Measurements from ENCODE around the gene LPIN3.

- TF ChIP-seq, protein P1, sequence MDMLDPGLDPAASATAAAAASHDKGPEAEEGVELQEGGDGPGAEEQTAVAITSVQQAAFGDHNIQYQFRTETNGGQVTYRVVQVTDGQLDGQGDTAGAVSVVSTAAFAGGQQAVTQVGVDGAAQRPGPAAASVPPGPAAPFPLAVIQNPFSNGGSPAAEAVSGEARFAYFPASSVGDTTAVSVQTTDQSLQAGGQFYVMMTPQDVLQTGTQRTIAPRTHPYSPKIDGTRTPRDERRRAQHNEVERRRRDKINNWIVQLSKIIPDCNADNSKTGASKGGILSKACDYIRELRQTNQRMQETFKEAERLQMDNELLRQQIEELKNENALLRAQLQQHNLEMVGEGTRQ (IDR thresholded peaks at IDR 0.05; ENCODE audit: low read length), result no peak
- TF ChIP-seq POLR2A (IDR thresholded peaks at IDR 0.05; ENCODE audit: control extremely low read depth in 1 of 2, low read depth in 2 of 2, low read length in 2 of 2) (no peak), CTCF (IDR thresholded peaks at IDR 0.05; ENCODE audit: control extremely low read depth in 1 of 3, insufficient read depth in 1 of 3, low read depth in 1 of 3, low read length in 3 of 3) (no peak), SIN3A (conservative IDR thresholded peaks at IDR 0.05 in 1 of 2, IDR thresholded peaks at IDR 0.05 in 1 of 2; ENCODE audit: low read depth in 1 of 2, low read length in 2 of 2) (no peak), YY1 (IDR thresholded peaks at IDR 0.05; ENCODE audit: low read depth, low read length) (no peak), TEAD4 (IDR thresholded peaks at IDR 0.05; ENCODE audit: low read depth, low read length) (no peak)
- TF ChIP-seq, protein P2, sequence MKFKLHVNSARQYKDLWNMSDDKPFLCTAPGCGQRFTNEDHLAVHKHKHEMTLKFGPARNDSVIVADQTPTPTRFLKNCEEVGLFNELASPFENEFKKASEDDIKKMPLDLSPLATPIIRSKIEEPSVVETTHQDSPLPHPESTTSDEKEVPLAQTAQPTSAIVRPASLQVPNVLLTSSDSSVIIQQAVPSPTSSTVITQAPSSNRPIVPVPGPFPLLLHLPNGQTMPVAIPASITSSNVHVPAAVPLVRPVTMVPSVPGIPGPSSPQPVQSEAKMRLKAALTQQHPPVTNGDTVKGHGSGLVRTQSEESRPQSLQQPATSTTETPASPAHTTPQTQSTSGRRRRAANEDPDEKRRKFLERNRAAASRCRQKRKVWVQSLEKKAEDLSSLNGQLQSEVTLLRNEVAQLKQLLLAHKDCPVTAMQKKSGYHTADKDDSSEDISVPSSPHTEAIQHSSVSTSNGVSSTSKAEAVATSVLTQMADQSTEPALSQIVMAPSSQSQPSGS (IDR thresholded peaks at IDR 0.05; ENCODE audit: low read length), result no peak
These were observed 53.5 kb downstream of the LPIN3 start for GRCh38 chr20:41394081-41394480.

All from H1 (cell line).